ENCODE data around the gene STARD13. TPM values are rescaled to one million over a fixed set of nuclear protein-coding genes. Genes with fewer than 3 reads are reported as not detected.
A peak's percentile ranks its signal among the peaks of the same experiment; 100 is the strongest.

Gene STARD13
- total RNA-seq, 6 experiments from 2014 or later = 27.9 to 38.3 (median 34.5) TPM

GRCh38 chr13:33277037-33277740, 8.4 kb downstream of the STARD13 start:
- DNase-seq = no peak
- Mint-ChIP-seq H3K4me1 (ENCODE audit: low read depth) (peaks cover 100% of the 10 kb centered on the region), H3K4me3 (0 out of 2 replicates have a peak overlapping the region, but pooled peaks have one; percentile 22), H3K27me3 (ENCODE audit: insufficient read depth) (no peaks in the 10 kb centered on the region; the same call in 1 of the 2 replicates), H3K27ac (peak overlapping the region; percentile 96), H3K36me3 (ENCODE audit: low read depth) (peaks cover 96% of the 10 kb centered on the region), H3K9me3 (0 out of 2 replicates have a peak, but pooled peaks cover 9% of the 10 kb centered on the region)
- TF ChIP-seq, protein P1, sequence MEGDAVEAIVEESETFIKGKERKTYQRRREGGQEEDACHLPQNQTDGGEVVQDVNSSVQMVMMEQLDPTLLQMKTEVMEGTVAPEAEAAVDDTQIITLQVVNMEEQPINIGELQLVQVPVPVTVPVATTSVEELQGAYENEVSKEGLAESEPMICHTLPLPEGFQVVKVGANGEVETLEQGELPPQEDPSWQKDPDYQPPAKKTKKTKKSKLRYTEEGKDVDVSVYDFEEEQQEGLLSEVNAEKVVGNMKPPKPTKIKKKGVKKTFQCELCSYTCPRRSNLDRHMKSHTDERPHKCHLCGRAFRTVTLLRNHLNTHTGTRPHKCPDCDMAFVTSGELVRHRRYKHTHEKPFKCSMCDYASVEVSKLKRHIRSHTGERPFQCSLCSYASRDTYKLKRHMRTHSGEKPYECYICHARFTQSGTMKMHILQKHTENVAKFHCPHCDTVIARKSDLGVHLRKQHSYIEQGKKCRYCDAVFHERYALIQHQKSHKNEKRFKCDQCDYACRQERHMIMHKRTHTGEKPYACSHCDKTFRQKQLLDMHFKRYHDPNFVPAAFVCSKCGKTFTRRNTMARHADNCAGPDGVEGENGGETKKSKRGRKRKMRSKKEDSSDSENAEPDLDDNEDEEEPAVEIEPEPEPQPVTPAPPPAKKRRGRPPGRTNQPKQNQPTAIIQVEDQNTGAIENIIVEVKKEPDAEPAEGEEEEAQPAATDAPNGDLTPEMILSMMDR (IDR thresholded peaks at IDR 0.05) = no peak

- TF ChIP-seq, protein P1 (IDR thresholded peaks at IDR 0.05) = no peak
- H3K27me3 Mint-ChIP-seq (ENCODE audit: insufficient read depth) = no peaks in the 10 kb centered on the region; the same call in 1 of the 2 replicates
- H3K9me3 Mint-ChIP-seq = 0 out of 2 replicates have a peak, but pooled peaks cover 9% of the 10 kb centered on the region
- H3K4me1 Mint-ChIP-seq (ENCODE audit: low read depth) = peaks cover 100% of the 10 kb centered on the region
- peak overlapping the region; percentile 96 for H3K27ac Mint-ChIP-seq
- DNase-seq = no peak
- 0 out of 2 replicates have a peak overlapping the region, but pooled peaks have one; percentile 22 for H3K4me3 Mint-ChIP-seq
- H3K36me3 Mint-ChIP-seq (ENCODE audit: low read depth) = peaks cover 91% of the 10 kb centered on the region
These were observed 9.0 kb downstream of the STARD13 start for GRCh38 chr13:33276570-33276969.

DNA sequence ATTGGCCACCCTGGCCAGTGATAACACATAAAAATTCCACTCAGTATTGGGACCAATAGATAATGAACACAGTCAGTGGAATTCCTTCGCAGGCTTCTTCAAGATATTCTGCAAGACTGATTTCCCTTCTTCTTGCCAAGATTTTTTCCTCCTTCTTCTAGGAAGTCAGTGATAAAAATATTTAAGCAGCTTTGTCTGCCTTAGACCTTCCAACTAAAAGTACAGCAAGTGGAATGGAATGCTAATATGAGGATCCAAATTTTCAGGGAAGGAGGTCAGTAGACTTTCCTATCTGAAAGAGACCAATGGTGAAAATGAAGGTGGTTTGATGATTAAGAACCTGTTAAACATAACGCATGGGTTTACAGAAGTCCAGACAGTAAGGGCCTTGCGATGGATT, 9.6 kb downstream of the STARD13 start:
- DNase-seq = peak; percentile 45
- TF ChIP-seq, protein P1 (IDR thresholded peaks at IDR 0.05) = no peak
- Mint-ChIP-seq H3K4me1 (ENCODE audit: low read depth) (peaks cover 100% of the 10 kb centered on the region), H3K27ac (peak overlapping the region; percentile 61), H3K36me3 (ENCODE audit: low read depth) (peaks cover 91% of the 10 kb centered on the region), H3K4me3 (peak overlapping the region; percentile 37), H3K9me3 (0 out of 2 replicates have a peak, but pooled peaks cover 9% of the 10 kb centered on the region), H3K27me3 (ENCODE audit: insufficient read depth) (peaks cover 1% of the 10 kb centered on the region)

GRCh38 chr13:33274264-33274663, 11.3 kb downstream of the STARD13 start:
- Mint-ChIP-seq H3K9me3 (0 out of 2 replicates have a peak, but pooled peaks cover 9% of the 10 kb centered on the region), H3K36me3 (ENCODE audit: low read depth) (peaks cover 91% of the 10 kb centered on the region), H3K27ac (peak overlapping the region; percentile 64), H3K4me1 (ENCODE audit: low read depth) (peaks cover 90% of the 10 kb centered on the region), H3K27me3 (ENCODE audit: insufficient read depth) (peaks cover 1% of the 10 kb centered on the region), H3K4me3 (peak overlapping the region; percentile 40)
- DNase-seq = no peak
- TF ChIP-seq, protein P1 (IDR thresholded peaks at IDR 0.05) = no peak

- Mint-ChIP-seq H3K36me3 (ENCODE audit: low read depth) (peaks cover 91% of the 10 kb centered on the region), H3K4me1 (ENCODE audit: low read depth) (peaks cover 88% of the 10 kb centered on the region), H3K27ac (peak overlapping the region; percentile 58), H3K4me3 (peak overlapping the region; percentile 22; the same call in 1 of the 2 replicates), H3K27me3 (ENCODE audit: insufficient read depth) (peaks cover 1% of the 10 kb centered on the region), H3K9me3 (0 out of 2 replicates have a peak, but pooled peaks cover 9% of the 10 kb centered on the region)
- TF ChIP-seq, protein P1 (IDR thresholded peaks at IDR 0.05) = peak; percentile 8; the same call in 1 of the 2 replicates
- DNase-seq = no peak
These were observed 12.9 kb downstream of the STARD13 start for GRCh38 chr13:33272531-33273124.
